Endothelial cell of umbilical vein (primary cell): ENCODE measurements around the gene PTPRE. TPM values are rescaled to one million over a fixed set of nuclear protein-coding genes. Genes with fewer than 3 reads are reported as not detected.

Experiments
- BruUV-seq: library from RNA; stranded (reverse); fragments of 400-500 nt; replicated peaks from 2 replicates; lab custom pipeline; 2021; lab: Mats Ljungman, UMichigan
- CTCF ChIA-PET: fragments of 300-600, 350-600 bp; sonication (Branson Sonifier 250); formaldehyde crosslinking; loops from one replicate; lab custom pipeline; 2021; ENCODE audit warnings: antibody characterized with exemption, inconsistent platforms; lab: Charles Lee
- POLR2A ChIA-PET: fragments of 300-600, 350-600 bp; sonication (Branson Sonifier 250); formaldehyde crosslinking; loops from one replicate; lab custom pipeline; 2021; ENCODE audit warnings: antibody characterized with exemption, inconsistent platforms; lab: Charles Lee
- DNase-seq: peaks from one replicate; pipeline ENCODE4 v3.0.0-alpha.2; 2011; ENCODE audit warnings: low read depth, low spot score
- FAIRE-seq: peaks from 2 replicates; lab custom pipeline; 2011; peaks lifted over from hg19 to GRCh38; lab: Jason Lieb, UNC
- H2AFZ ChIP-seq: 2 replicates; pipeline ENCODE4 v1.6.0; 2012; ENCODE audit warnings: low read depth, low read length, control low read depth, inconsistent platforms
- H3K27ac ChIP-seq: 2 replicates; pipeline ENCODE4 v1.5.1; 2011; ENCODE audit warnings: low read depth, mild to moderate bottlenecking, control low read depth, low read length, moderate library complexity; ENCODE audit not compliant: insufficient read depth
- H3K27me3 ChIP-seq, 2 experiments: 2 replicates each; pipeline versions ENCODE4 v1.6.0 to v1.6.1; 2011; ENCODE audit warnings: low read length in 2 of 2, mixed read lengths in 1 of 2; ENCODE audit not compliant: control insufficient read depth in 2 of 2, insufficient read depth in 2 of 2
- H3K36me3 ChIP-seq, 2 experiments: 2 replicates in 1 of 2; 3 replicates in 1 of 2; pipeline ENCODE4 v1.5.1; 2011; ENCODE audit warnings: low read length in 2 of 2, mild to moderate bottlenecking in 1 of 2, moderate library complexity in 1 of 2; ENCODE audit not compliant: control insufficient read depth in 2 of 2, insufficient read depth in 2 of 2; ENCODE audit errors: extremely low read depth in 1 of 2
- H3K4me1 ChIP-seq: 3 replicates; pipeline ENCODE4 v1.5.1; 2011; ENCODE audit warnings: mild to moderate bottlenecking, low read length; ENCODE audit not compliant: control insufficient read depth, insufficient read depth; ENCODE audit errors: extremely low read depth
- H3K4me2 ChIP-seq: 2 replicates; pipeline ENCODE4 v1.6.1; 2011; ENCODE audit warnings: low read length, control low read depth, mixed read lengths; ENCODE audit not compliant: insufficient read depth
- H3K4me3 ChIP-seq, 3 experiments: fragments of 200-600 bp in 1 of 3; sonication (generic), shearing (Covaris generic) in 1 of 3; replicated peaks in 1 of 3; 2 replicates each; pipeline ENCODE4 v1.5.1; 2011 to 2016; ENCODE audit warnings: control low read depth in 3 of 3, low read length in 3 of 3, mild to moderate bottlenecking in 2 of 3, inconsistent platforms in 1 of 3, low read depth in 1 of 3, moderate library complexity in 1 of 3; ENCODE audit not compliant: insufficient read depth in 1 of 3
- H3K79me2 ChIP-seq: 2 replicates; pipeline ENCODE4 v1.6.0; 2012; ENCODE audit warnings: low read length, inconsistent platforms; ENCODE audit not compliant: control insufficient read depth, insufficient read depth
- H3K9ac ChIP-seq: replicated peaks from 2 replicates; pipeline ENCODE3; 2011; ENCODE audit warnings: low read length, control low read depth; ENCODE audit not compliant: insufficient read depth; ENCODE audit errors: extremely low read depth
- H3K9me1 ChIP-seq: replicated peaks from 3 replicates; pipeline ENCODE4 v1.6.0; 2011; ENCODE audit warnings: mild to moderate bottlenecking, low read length; ENCODE audit not compliant: control insufficient read depth, insufficient read depth; ENCODE audit errors: extremely low read depth
- H3K9me3 ChIP-seq: replicated peaks from 2 replicates; pipeline ENCODE4 v1.5.1; 2012; ENCODE audit warnings: low read length, inconsistent platforms; ENCODE audit not compliant: control insufficient read depth, insufficient read depth
- H4K20me1 ChIP-seq: replicated peaks from 2 replicates; pipeline ENCODE3; 2011; ENCODE audit warnings: mild to moderate bottlenecking, low read length; ENCODE audit not compliant: control insufficient read depth, insufficient read depth; ENCODE audit errors: extremely low read depth
- CTCF ChIP-seq, 2 donors: IDR thresholded peaks; 1 replicate in 1 of 2; 2 replicates in 1 of 2; pipeline ENCODE4 v1.5.1; 2011; ENCODE audit warnings: low read length in 2 of 2, mild to moderate bottlenecking in 2 of 2, moderate library complexity in 2 of 2, control low read depth in 1 of 2, inconsistent platforms in 1 of 2, low read depth in 1 of 2; ENCODE audit not compliant: insufficient read depth in 1 of 2; ENCODE audit errors: extremely low read depth in 1 of 2
- EZH2 ChIP-seq: IDR thresholded peaks from 2 replicates; pipeline ENCODE4 v1.6.1; 2012; ENCODE audit warnings: borderline replicate concordance, low read depth, mild to moderate bottlenecking, moderate library complexity, low read length, inconsistent platforms; ENCODE audit not compliant: severe bottlenecking
- FOS ChIP-seq: IDR thresholded peaks from 2 replicates; pipeline ENCODE4 v1.6.1; 2011; ENCODE audit warnings: mild to moderate bottlenecking, low read length, moderate library complexity, borderline replicate concordance; ENCODE audit not compliant: insufficient read depth
- GATA2 ChIP-seq: IDR thresholded peaks from 2 replicates; pipeline ENCODE4 v1.7.0; 2011; ENCODE audit warnings: low read depth, mild to moderate bottlenecking, moderate library complexity, mixed read lengths, low read length; ENCODE audit not compliant: insufficient read length, insufficient read depth
- JUN ChIP-seq: IDR thresholded peaks from 2 replicates; pipeline ENCODE4 v1.6.1; 2011; ENCODE audit warnings: borderline replicate concordance, low read depth; ENCODE audit not compliant: insufficient read length, insufficient read depth
- MAX ChIP-seq: IDR thresholded peaks from 2 replicates; pipeline ENCODE4 v1.6.1; 2011; ENCODE audit not compliant: insufficient read depth, insufficient read length
- MYC ChIP-seq: IDR thresholded peaks from one replicate; pipeline ENCODE4 v1.6.1; 2011; ENCODE audit warnings: mild to moderate bottlenecking, low read depth, low read length
- POLR2A ChIP-seq: IDR thresholded peaks from 2 replicates; pipeline ENCODE4 v1.6.1; 2012; ENCODE audit warnings: low read depth, mild to moderate bottlenecking, control low read depth, low read length
- POLR2AphosphoS5 ChIP-seq: IDR thresholded peaks from 2 replicates; pipeline ENCODE4 v1.6.1; 2012; ENCODE audit warnings: low read depth, mild to moderate bottlenecking, control low read depth, low read length, moderate library complexity; ENCODE audit not compliant: insufficient read depth
- dilution Hi-C: fragments of 300-500 bp; cut with MboI; formaldehyde crosslinking; loops from one replicate; pipeline ENCODE4 v1.15.0; 2019; ENCODE audit warnings: low sequenced_read_pairs; ENCODE audit not compliant: extremely low pct_ligation_motif_present
- intact Hi-C: fragments of 100-400 bp; cut with micrococcal nuclease; formaldehyde crosslinking; loops from one replicate; pipeline ENCODE4 v1.10.0; 2022
- polyA plus RNA-seq, 4 experiments: library from polyadenylated mRNA; depleted of rRNA in 3 of 4; stranded (reverse) in 3 of 4; unstranded in 1 of 4; fragments of >200 nt; gene quantifications; 2 replicates each; pipeline versions ENCODE4 v1.2.1 to v1.2.3, GENCODE V29; 2011 to 2012; ENCODE audit warnings: missing spikeins in 1 of 4
- total RNA-seq: library from RNA; stranded (reverse); gene quantifications from 2 replicates; pipeline ENCODE4 v1.2.3, GENCODE V29; 2021

The PTPRE gene
- total and polyA plus RNA-seq, 2 donors (not counting 3 experiments of a cell fraction or from before 2014, with no cell fraction given): 37.3 to 116 TPM

GRCh38 chr10:128109707-128110106 is 202.8 kb downstream of the PTPRE start:
- Histone ChIP-seq H2AFZ (no peak overlapping the region), H3K4me2 (no peak overlapping the region), H3K27ac (no peak overlapping the region), H3K9ac (no peak overlapping the region), H3K9me3 (no peaks in the 10 kb centered on the region), H3K36me3 (peaks cover 13 to 65% of the 10 kb centered on the region in 2 experiments), H3K4me3 (no peak overlapping the region), H3K79me2 (peaks cover 57% of the 10 kb centered on the region), H3K9me1 (no peaks in the 10 kb centered on the region), H3K27me3 (no peaks in the 10 kb centered on the region), H4K20me1 (peaks cover 2% of the 10 kb centered on the region), H3K4me1 (no peaks in the 10 kb centered on the region)
- TF ChIP-seq MAX (no peak), EZH2 (no peak), POLR2AphosphoS5 (no peak), JUN (no peak), POLR2A (no peak), GATA2 (no peak), CTCF (IDR thresholded peaks at IDR 0.05; ENCODE audit: extremely low read depth in 1 of 2, insufficient read depth in 1 of 2, low read depth in 1 of 2, low read length in 2 of 2) (no peak), FOS (no peak), MYC (no peak)
- intact Hi-C loops: no loop called here
- no TSS peak for BruUV-seq
- dilution Hi-C loops: no loop called here
- no peak for DNase-seq
- CTCF ChIA-PET: interaction anchor here (1.5 kb wide), 1 partner anchor 91 kb away, joined by 3 read pairs; no protein-coding TSS in a partner anchor
- POLR2A ChIA-PET: no interaction called here
- FAIRE-seq: no peak
